Ovary (tissue), 9 donors: Measurements from ENCODE around the gene ELFN1. TPM values are rescaled to one million over a fixed set of nuclear protein-coding genes. Genes with fewer than 3 reads are reported as not detected.

Experiments
- DNase-seq, 5 donors: peaks; one replicate each; pipeline ENCODE4 v3.0.0-alpha.2; 2019 to 2020
- H3K27ac ChIP-seq, 2 donors: fragments of 200-600 bp; one replicate each; pipeline versions ENCODE4 v1.5.1 to v1.8.0; 2019 to 2022
- H3K27me3 ChIP-seq: fragments of 200-600 bp; one replicate; pipeline ENCODE4 v1.8.0; 2022
- H3K36me3 ChIP-seq: fragments of 200-600 bp; sonication (generic); one replicate; pipeline ENCODE4 v1.5.1; 2019
- H3K4me1 ChIP-seq: one replicate; pipeline ENCODE4 v1.8.1; 2013; ENCODE audit warnings: mild to moderate bottlenecking, moderate library complexity; ENCODE audit not compliant: insufficient read depth
- H3K4me3 ChIP-seq: fragments of 200-600 bp; sonication (generic); one replicate; pipeline ENCODE4 v1.5.1; 2017
- H3K9me3 ChIP-seq, 2 donors: fragments of 200-600 bp in 1 of 2; sonication (generic) in 1 of 2; one replicate each; pipeline versions ENCODE4 v1.5.1 to v1.8.1; 2013 to 2019; ENCODE audit warnings: mild to moderate bottlenecking in 1 of 2, moderate library complexity in 1 of 2
- EP300 ChIP-seq: sonication (generic); formaldehyde crosslinking; IDR thresholded peaks from one replicate; pipeline ENCODE4 v1.6.1; 2017; ENCODE audit warnings: antibody characterized with exemption
- POLR2A ChIP-seq: fragments of 450-650 bp; IDR thresholded peaks from one replicate; pipeline ENCODE4 v1.6.1; 2017; ENCODE audit warnings: antibody characterized with exemption, mild to moderate bottlenecking, moderate library complexity
- WGBS, 3 donors: extraction: QIAGEN DNeasy Blood & Tissue Kit in 1 of 3; methylation state at CpG; one replicate each; pipeline versions ENCODE4 v1.1.5 to v1.1.7; 2013 to 2017; 5-methylcytosine and 5-hydroxymethylcytosine counted together
- intact Hi-C, 4 donors: fragments of 100-400 bp; cut with DNase I; formaldehyde crosslinking; loops; one replicate each; pipeline versions ENCODE4 v1.11.0 to v1.15.1; 2022 to 2023
- polyA plus RNA-seq, 2 donors: library from polyadenylated mRNA; stranded (reverse); fragments of 200-250 nt in 1 of 2; fragments of 350-450 nt in 1 of 2; fragmentation: Illumina TruSeq in 1 of 2; extraction: RNeasy Lipid Tissue Mini Kit (QIAGEN cat#74804) in 1 of 2; gene quantifications; one replicate each; pipeline ENCODE4 v1.2.3, GENCODE V29; 2013 to 2014
- total RNA-seq, 7 donors: library from RNA; depleted of rRNA in 2 of 7; stranded (reverse); fragments of >200 nt in 2 of 7; fragmentation: NEBNext Ultra II Directional in 3 of 7; extraction: Animal tissue kit (Norgen Biotek cat#: 25700) in 3 of 7; gene quantifications; one replicate each; pipeline versions ENCODE4 v1.1.0 to v1.2.4, GENCODE V29; 2016 to 2023
- TF ChIP-seq, protein P1 (sequence below), 3 donors: fragments of 450-650 bp in 2 of 3; fragments of 200-600 bp in 1 of 3; IDR thresholded peaks; one replicate each; pipeline versions ENCODE4 v1.5.1 to v1.8.0; 2016 to 2022; ENCODE audit warnings: antibody characterized with exemption in 3 of 3, mild to moderate bottlenecking in 1 of 3
- donor health status: DM: no; HTN: no; CAD: no; lungs with moderate emphysema.
- donor health status: DM: no; HTN: no; CAD: no.
- donor health status: Bipolar disorder and iron deficiency.
- donor health status: DM: yes; HTN: yes; CAD: no.
- donor health status: DM: no; HTN: no; CAD: no.
- donor health status: DM: yes; HTN: yes; CAD: no.

Gene ELFN1
- total and polyA plus RNA-seq, 9 donors, result 0.05 to 1.5 (median 0.60) TPM

- H3K27me3 ChIP-seq, result peaks cover 5% of the 10 kb centered on the region
- no peaks in the 10 kb centered on the region for H3K36me3 ChIP-seq
- no peak overlapping the region for H3K4me3 ChIP-seq
- no peak for TF ChIP-seq EP300
- TF ChIP-seq, protein P1, sequence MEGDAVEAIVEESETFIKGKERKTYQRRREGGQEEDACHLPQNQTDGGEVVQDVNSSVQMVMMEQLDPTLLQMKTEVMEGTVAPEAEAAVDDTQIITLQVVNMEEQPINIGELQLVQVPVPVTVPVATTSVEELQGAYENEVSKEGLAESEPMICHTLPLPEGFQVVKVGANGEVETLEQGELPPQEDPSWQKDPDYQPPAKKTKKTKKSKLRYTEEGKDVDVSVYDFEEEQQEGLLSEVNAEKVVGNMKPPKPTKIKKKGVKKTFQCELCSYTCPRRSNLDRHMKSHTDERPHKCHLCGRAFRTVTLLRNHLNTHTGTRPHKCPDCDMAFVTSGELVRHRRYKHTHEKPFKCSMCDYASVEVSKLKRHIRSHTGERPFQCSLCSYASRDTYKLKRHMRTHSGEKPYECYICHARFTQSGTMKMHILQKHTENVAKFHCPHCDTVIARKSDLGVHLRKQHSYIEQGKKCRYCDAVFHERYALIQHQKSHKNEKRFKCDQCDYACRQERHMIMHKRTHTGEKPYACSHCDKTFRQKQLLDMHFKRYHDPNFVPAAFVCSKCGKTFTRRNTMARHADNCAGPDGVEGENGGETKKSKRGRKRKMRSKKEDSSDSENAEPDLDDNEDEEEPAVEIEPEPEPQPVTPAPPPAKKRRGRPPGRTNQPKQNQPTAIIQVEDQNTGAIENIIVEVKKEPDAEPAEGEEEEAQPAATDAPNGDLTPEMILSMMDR (IDR thresholded peaks at IDR 0.05), result no peak
- TF ChIP-seq POLR2A, result no peak
- no peaks in the 10 kb centered on the region for H3K9me3 ChIP-seq
- no peak for DNase-seq
- intact Hi-C loops, result no loop called here
- WGBS, 3 donors, result 43 to 56% (median 48%) methylated on average over 24 to 30 of the region's 30 CpGs
- H3K27ac ChIP-seq, result no peak overlapping the region
- no peaks in the 10 kb centered on the region for H3K4me1 ChIP-seq
Measured at GRCh38 chr7:1675673-1676549, 5.8 kb downstream of the ELFN1 start.

- TF ChIP-seq EP300 (no peak), POLR2A (no peak)
- TF ChIP-seq, protein P1 (IDR thresholded peaks at IDR 0.05), result no peak
- H3K36me3 ChIP-seq, result no peaks in the 10 kb centered on the region
- 62 to 72% (median 66%) methylated on average over 23 of the region's 23 CpGs for WGBS, 3 donors
- H3K27me3 ChIP-seq, result no peaks in the 10 kb centered on the region
- intact Hi-C loops, result no loop called here
- no peaks in the 10 kb centered on the region for H3K4me1 ChIP-seq
- no peak overlapping the region for H3K4me3 ChIP-seq
- no peak for DNase-seq
- no peak overlapping the region for H3K27ac ChIP-seq
- H3K9me3 ChIP-seq, result no peaks in the 10 kb centered on the region
Measured at GRCh38 chr7:1676550-1677078, 6.5 kb downstream of the ELFN1 start.

- Histone ChIP-seq H3K9me3 (no peaks in the 10 kb centered on the region), H3K4me1 (no peaks in the 10 kb centered on the region), H3K27ac (no peak overlapping the region), H3K27me3 (no peaks in the 10 kb centered on the region), H3K36me3 (no peaks in the 10 kb centered on the region), H3K4me3 (no peak overlapping the region)
- no peak for DNase-seq
- 69 to 77% (median 77%) methylated on average over 25 of the region's 25 CpGs for WGBS, 3 donors
- no peak for TF ChIP-seq POLR2A
- no peak for TF ChIP-seq EP300
- TF ChIP-seq, protein P1 (IDR thresholded peaks at IDR 0.05), result no peak
- intact Hi-C loops, result no loop called here
Measured at GRCh38 chr7:1677206-1678080, 7.4 kb downstream of the ELFN1 start.

- Histone ChIP-seq H3K4me1 (no peaks in the 10 kb centered on the region), H3K27ac (no peak overlapping the region), H3K9me3 (no peaks in the 10 kb centered on the region), H3K27me3 (no peaks in the 10 kb centered on the region), H3K4me3 (no peak overlapping the region), H3K36me3 (no peaks in the 10 kb centered on the region)
- TF ChIP-seq EP300, result no peak
- TF ChIP-seq, protein P1 (IDR thresholded peaks at IDR 0.05), result no peak
- no peak for TF ChIP-seq POLR2A
- intact Hi-C loops, result no loop called here
- 91 to 95% (median 91%) methylated on average over 13 of the region's 13 CpGs for WGBS, 3 donors
- no peak for DNase-seq
Measured at GRCh38 chr7:1678081-1678543, 8.0 kb downstream of the ELFN1 start.
